IPS-15b (cell line): ENCODE data around the gene EMID1.
"Not testable (repeated sequence)": the region's sequence is repeated elsewhere in the genome, so short reads cannot be mapped to it uniquely, and the experiment has no call there.

Experiments
- H3K27me3 ChIP-seq: one replicate; pipeline ENCODE4 v1.6.1; 2013; ENCODE audit warnings: low read length; ENCODE audit not compliant: control insufficient read depth, insufficient read depth
- H3K36me3 ChIP-seq: one replicate; pipeline ENCODE4 v1.6.1; 2013; ENCODE audit warnings: low read length; ENCODE audit not compliant: control insufficient read depth, insufficient read depth
- H3K4me1 ChIP-seq: one replicate; pipeline ENCODE4 v1.6.1; 2013; ENCODE audit warnings: mild to moderate bottlenecking, low read length; ENCODE audit not compliant: control insufficient read depth, insufficient read depth
- H3K4me3 ChIP-seq: one replicate; pipeline ENCODE4 v1.5.1; 2013; ENCODE audit warnings: low read depth, low read length
- H3K9ac ChIP-seq: one replicate; pipeline ENCODE4 v1.6.1; 2013; ENCODE audit warnings: low read depth, mild to moderate bottlenecking, low read length
- H3K9me3 ChIP-seq: one replicate; pipeline ENCODE4 v1.6.1; 2013; ENCODE audit warnings: mild to moderate bottlenecking, low read length; ENCODE audit not compliant: control insufficient read depth, insufficient read depth

The EMID1 gene

GRCh38 chr22:29216011-29216872 lies 10.5 kb downstream of the EMID1 start:
- H3K36me3 ChIP-seq: no peaks in the 10 kb centered on the region
- no peak overlapping the region for H3K4me3 ChIP-seq
- H3K9ac ChIP-seq: no peak overlapping the region
- H3K27me3 ChIP-seq: no peaks in the 10 kb centered on the region
- H3K4me1 ChIP-seq: peaks cover 6% of the 10 kb centered on the region
- H3K9me3 ChIP-seq: no peaks in the 10 kb centered on the region

DNA sequence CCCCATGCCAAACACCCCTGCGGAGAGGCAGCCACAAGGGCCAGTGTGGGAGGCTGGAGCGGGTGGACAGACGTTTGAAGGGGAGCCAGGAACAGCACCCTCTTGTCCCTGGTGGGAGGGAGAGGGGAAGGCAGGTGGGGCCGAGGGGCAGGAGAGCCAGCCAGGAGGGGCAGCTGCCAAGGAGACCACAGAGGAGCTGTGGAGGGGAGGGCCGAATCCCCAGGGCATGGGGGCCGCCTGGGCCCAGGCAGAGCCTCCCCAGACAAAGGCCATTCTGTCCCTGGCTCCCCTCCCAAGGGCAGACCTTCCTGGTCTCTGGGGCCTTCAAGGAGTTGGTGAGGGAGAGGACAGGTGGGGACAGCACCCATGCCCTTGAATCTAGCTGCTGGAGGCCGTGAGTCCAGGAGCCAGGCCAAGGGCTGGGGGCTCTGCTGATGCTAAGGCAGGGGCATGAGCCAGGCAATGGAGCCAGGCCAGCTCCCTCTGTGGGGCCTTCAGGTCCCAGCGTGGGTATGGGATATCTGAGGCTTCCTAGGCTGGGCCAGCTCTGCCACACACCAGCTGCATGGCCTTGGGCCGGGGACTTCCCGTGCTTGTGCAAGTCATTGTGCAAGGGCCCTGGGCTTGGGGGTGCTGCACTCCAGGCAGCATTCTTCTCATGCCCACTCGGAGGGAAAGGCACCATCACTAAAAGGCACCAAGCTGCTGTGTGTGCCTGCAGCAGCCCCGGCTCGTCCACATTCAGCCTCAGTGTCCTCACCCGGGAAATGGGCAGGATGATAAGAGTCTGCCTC lies 11.4 kb downstream of the EMID1 start:
- no peaks in the 10 kb centered on the region for H3K36me3 ChIP-seq
- no peak overlapping the region for H3K9ac ChIP-seq
- H3K4me1 ChIP-seq: peaks cover 6% of the 10 kb centered on the region
- no peak overlapping the region for H3K4me3 ChIP-seq
- no peaks in the 10 kb centered on the region for H3K9me3 ChIP-seq
- no peaks in the 10 kb centered on the region for H3K27me3 ChIP-seq

DNA sequence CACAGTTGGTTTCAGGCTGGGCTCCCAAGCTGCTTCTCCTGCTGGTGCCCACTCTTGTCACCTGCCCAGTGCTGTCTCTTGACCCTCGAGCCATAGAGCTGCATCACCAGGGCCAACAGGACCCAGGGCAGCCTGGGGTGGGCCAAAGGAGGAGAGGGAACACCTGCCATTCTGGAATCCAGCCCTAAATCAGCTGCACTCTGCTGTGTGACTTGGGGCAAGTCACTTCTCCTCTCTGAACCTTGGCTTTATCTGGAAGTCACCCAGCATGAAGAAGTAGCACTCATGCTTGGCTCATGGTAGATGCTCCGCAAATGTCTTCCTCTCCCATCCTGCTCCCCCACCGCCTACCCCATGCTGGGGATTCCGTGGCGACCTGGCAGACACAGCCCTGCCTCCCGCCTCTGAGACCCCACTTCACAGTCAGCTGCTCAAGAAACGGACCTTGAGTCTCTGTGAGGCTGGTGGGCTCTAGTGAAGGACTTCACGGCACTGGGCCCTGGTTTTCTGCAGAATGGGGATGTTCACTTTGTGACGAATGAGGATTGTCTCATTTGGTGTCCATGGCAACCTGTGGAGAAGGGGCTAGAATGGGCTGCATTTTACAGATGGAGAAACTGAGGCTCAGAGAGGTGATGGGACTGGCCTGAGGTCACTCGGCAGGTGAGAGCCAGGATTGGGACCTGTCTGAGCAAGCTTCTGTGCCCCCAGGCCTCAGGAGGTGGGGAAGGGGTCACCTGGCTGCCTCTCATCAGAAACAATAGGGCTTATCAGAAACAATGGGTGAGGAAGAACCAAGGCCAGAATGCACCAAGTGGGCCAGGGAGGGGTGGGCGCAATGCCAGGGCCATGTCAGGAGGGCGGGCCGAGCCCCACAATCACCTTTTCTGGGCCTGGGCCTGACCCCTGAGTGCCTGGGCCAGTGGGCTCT lies 12.4 kb downstream of the EMID1 start:
- peaks cover 6% of the 10 kb centered on the region for H3K4me1 ChIP-seq
- H3K9me3 ChIP-seq: no peaks in the 10 kb centered on the region
- no peaks in the 10 kb centered on the region for H3K36me3 ChIP-seq
- H3K4me3 ChIP-seq: no peak overlapping the region
- no peaks in the 10 kb centered on the region for H3K27me3 ChIP-seq
- H3K9ac ChIP-seq: no peak overlapping the region

- Histone ChIP-seq H3K9ac (no peak overlapping the region), H3K9me3 (no peaks in the 10 kb centered on the region), H3K4me3 (no peak overlapping the region), H3K27me3 (no peaks in the 10 kb centered on the region), H3K36me3 (no peaks in the 10 kb centered on the region), H3K4me1 (peaks cover 6% of the 10 kb centered on the region)
Observed at GRCh38 chr22:29218758-29219408, 13.2 kb downstream of the EMID1 start.

- not testable (repeated sequence) for H3K27me3 ChIP-seq, H3K36me3 ChIP-seq, H3K9me3 ChIP-seq, H3K4me3 ChIP-seq, H3K4me1 ChIP-seq, H3K9ac ChIP-seq
Observed at GRCh38 chr22:29219409-29219782, 13.7 kb downstream of the EMID1 start.

DNA sequence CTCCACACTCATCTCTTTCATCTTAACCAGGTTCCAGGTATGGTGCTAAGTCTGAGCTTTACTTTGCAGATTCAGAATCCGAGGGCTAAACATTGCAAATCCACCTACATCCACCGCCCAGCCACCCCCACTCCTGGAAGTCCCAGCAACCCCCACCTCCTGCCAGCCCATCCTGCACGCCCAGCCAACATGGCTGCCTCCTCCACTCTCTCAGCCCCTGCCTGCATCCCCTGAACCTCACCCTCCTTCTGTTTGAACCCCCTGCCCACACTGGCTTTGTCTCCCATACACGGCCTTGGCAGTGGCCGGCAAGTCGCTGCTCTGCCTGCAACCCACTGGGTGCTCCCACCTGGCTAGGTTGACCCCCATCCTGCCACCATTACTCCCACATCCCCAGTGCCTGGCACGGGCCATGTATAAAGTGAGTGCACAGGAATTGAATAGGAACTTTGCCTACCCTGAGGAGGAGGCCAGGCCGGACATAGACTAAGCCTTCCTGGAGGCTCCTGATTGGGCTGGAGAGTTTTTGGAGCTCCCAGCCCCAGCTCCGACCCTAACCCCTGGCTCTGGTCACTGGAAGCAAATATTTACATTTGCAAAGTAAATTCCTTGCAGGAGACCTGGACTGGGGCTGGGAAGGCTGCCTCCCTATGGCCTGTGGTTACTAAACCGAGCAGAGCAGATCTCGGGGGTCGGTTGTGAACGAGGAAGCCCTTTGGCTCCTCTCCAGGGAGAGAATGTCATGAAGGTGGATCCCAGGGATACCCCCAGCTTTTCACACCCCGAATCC lies 14.4 kb downstream of the EMID1 start:
- Histone ChIP-seq H3K4me3 (no peak overlapping the region), H3K36me3 (no peaks in the 10 kb centered on the region), H3K27me3 (no peaks in the 10 kb centered on the region), H3K9ac (no peak overlapping the region), H3K9me3 (no peaks in the 10 kb centered on the region), H3K4me1 (peaks cover 6% of the 10 kb centered on the region)

- Histone ChIP-seq H3K4me3 (no peak overlapping the region), H3K4me1 (peaks cover 6% of the 10 kb centered on the region), H3K9ac (no peak overlapping the region), H3K36me3 (no peaks in the 10 kb centered on the region), H3K27me3 (no peaks in the 10 kb centered on the region), H3K9me3 (no peaks in the 10 kb centered on the region)
Observed at GRCh38 chr22:29224121-29224858, 18.6 kb downstream of the EMID1 start.

- Histone ChIP-seq H3K9ac (no peak overlapping the region), H3K36me3 (no peaks in the 10 kb centered on the region), H3K4me1 (peaks cover 6% of the 10 kb centered on the region), H3K9me3 (no peaks in the 10 kb centered on the region), H3K4me3 (no peak overlapping the region), H3K27me3 (no peaks in the 10 kb centered on the region)
Observed at GRCh38 chr22:29224859-29225410, 19.2 kb downstream of the EMID1 start.

DNA sequence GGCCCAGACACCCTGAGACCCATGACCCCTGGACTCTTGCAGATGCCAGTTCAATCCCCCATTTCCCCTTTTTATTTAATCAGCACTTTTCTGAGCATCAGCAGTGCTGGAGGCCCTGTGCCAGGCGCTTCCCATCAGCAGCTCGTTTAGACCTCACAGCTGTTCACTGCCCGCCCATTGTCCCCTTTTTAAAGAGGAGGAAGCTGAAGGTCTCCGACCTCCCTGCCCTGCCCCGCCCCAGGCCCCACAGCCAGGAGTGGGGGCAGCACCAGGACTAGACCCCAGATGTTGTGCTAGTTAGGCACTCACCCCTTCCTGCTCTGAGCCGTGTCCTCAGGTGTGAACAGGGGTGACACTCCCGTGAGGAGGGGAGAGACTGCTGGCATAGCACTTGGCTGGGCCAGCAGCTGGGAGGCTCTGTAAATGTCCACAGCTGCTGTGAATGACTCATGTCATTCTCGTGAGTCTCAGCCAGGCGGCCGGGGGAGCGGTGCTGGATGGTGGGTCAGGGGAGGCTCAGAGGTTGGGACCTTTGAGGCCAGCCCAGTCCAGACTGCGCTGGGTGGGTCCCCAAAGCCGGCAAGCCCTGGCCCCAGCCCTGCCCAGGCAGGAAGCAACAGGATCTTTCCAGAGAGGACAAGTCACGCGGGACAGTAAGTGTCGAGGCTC lies 19.9 kb downstream of the EMID1 start:
- H3K9ac ChIP-seq: no peak overlapping the region
- H3K9me3 ChIP-seq: no peaks in the 10 kb centered on the region
- H3K27me3 ChIP-seq: no peaks in the 10 kb centered on the region
- no peaks in the 10 kb centered on the region for H3K36me3 ChIP-seq
- H3K4me1 ChIP-seq: peaks cover 2% of the 10 kb centered on the region
- H3K4me3 ChIP-seq: no peak overlapping the region
